Fibroblast of lung (primary cell): ENCODE measurements around the gene DKK3.

Experiments used
- EZH2 ChIP-seq: IDR thresholded peaks from 2 replicates; pipeline ENCODE4 v1.5.1; 2012; ENCODE audit warnings: low read length, control low read depth, mild to moderate bottlenecking; ENCODE audit errors: missing control alignments
- TF ChIP-seq, protein P1 (sequence below), 2 donors: IDR thresholded peaks in 1 of 2; conservative IDR thresholded peaks in 1 of 2; 1 replicate in 1 of 2; 2 replicates in 1 of 2; pipeline ENCODE4 v1.5.1; 2011 to 2012; ENCODE audit warnings: low read length in 2 of 2, control low read depth in 1 of 2, inconsistent platforms in 1 of 2, low read depth in 1 of 2, mild to moderate bottlenecking in 1 of 2

DNA sequence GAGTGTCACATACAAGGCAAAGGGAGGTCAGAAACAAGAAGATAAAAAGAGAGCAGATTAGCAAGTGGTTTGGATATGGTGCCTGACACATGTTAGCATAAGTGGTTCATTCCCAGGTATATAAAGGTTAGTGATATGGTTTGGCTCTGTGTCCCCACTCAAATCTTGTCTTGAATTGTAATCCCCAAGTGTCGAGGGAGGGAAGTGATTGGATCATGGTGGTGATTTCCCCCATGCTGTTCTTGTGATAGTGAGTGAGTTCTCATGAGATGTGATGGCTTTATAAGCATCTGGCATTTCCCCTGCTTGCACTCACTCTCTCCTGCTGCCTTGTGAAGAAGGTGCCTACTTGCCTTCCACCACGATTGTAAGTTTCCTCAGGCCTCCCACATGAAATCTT, 12.1 kb upstream of the DKK3 start:
- TF ChIP-seq, protein P1, sequence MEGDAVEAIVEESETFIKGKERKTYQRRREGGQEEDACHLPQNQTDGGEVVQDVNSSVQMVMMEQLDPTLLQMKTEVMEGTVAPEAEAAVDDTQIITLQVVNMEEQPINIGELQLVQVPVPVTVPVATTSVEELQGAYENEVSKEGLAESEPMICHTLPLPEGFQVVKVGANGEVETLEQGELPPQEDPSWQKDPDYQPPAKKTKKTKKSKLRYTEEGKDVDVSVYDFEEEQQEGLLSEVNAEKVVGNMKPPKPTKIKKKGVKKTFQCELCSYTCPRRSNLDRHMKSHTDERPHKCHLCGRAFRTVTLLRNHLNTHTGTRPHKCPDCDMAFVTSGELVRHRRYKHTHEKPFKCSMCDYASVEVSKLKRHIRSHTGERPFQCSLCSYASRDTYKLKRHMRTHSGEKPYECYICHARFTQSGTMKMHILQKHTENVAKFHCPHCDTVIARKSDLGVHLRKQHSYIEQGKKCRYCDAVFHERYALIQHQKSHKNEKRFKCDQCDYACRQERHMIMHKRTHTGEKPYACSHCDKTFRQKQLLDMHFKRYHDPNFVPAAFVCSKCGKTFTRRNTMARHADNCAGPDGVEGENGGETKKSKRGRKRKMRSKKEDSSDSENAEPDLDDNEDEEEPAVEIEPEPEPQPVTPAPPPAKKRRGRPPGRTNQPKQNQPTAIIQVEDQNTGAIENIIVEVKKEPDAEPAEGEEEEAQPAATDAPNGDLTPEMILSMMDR (conservative IDR thresholded peaks at IDR 0.05 in 1 of 2, IDR thresholded peaks at IDR 0.05 in 1 of 2; ENCODE audit: low read depth in 1 of 2, low read length in 2 of 2): no peak
- TF ChIP-seq EZH2: no peak
